Neural cell (in vitro differentiated cells): Measurements from ENCODE around the gene HIGD1C. TPM values are rescaled to one million over a fixed set of nuclear protein-coding genes. Genes with fewer than 3 reads are reported as not detected.

Source experiments
- H2AFZ ChIP-seq: fragments of 200-600, 300-800 bp; sonication (generic), shearing (Covaris generic); 2 replicates; pipeline ENCODE4 v1.6.0; 2014; ENCODE audit warnings: low read depth, mild to moderate bottlenecking, antibody characterized with exemption, low read length, moderate library complexity
- H3F3A ChIP-seq: fragments of 200-600 bp; shearing (Covaris generic); 2 replicates; pipeline ENCODE4 v1.6.1; 2016; ENCODE audit warnings: mild to moderate bottlenecking, moderate library complexity, mixed read lengths, antibody characterized with exemption, low read length; ENCODE audit not compliant: insufficient read depth, poor library complexity, severe bottlenecking
- H3K27ac ChIP-seq: fragments of 200-600, 300-800 bp; sonication (generic), shearing (Covaris generic); 2 replicates; pipeline ENCODE4 v1.5.1; 2014; ENCODE audit warnings: mild to moderate bottlenecking, low read length, moderate library complexity
- H3K27me3 ChIP-seq: fragments of 300-800, 200-600 bp; sonication (generic), shearing (Covaris generic); 2 replicates; pipeline ENCODE4 v1.6.0; 2014; ENCODE audit warnings: mild to moderate bottlenecking, low read depth, low read length, moderate library complexity; ENCODE audit not compliant: insufficient read depth
- H3K36me3 ChIP-seq: fragments of 300-800, 200-600 bp; sonication (generic), shearing (Covaris generic); 2 replicates; pipeline ENCODE4 v1.5.1; 2014; ENCODE audit warnings: mild to moderate bottlenecking, antibody characterized with exemption, low read length, moderate library complexity; ENCODE audit not compliant: insufficient read depth
- H3K4me2 ChIP-seq: fragments of 300-800, 200-600 bp; sonication (generic), shearing (Covaris generic); 2 replicates; pipeline ENCODE4 v1.6.0; 2014; ENCODE audit warnings: mild to moderate bottlenecking, low read length
- H3K4me3 ChIP-seq: fragments of 300-800, 200-600 bp; sonication (generic), shearing (Covaris generic); 2 replicates; pipeline ENCODE4 v1.5.1; 2014; ENCODE audit warnings: mild to moderate bottlenecking, low read length, moderate library complexity
- H3K79me2 ChIP-seq: fragments of 200-600 bp; shearing (Covaris generic); replicated peaks from 2 replicates; pipeline ENCODE4 v1.6.0; 2014; ENCODE audit warnings: mild to moderate bottlenecking, low read length, moderate library complexity; ENCODE audit not compliant: insufficient read depth
- H3K9ac ChIP-seq: fragments of 300-800, 200-600 bp; sonication (generic), shearing (Covaris generic); 2 replicates; pipeline ENCODE4 v1.6.1; 2016; ENCODE audit warnings: mild to moderate bottlenecking, low read length, mixed read lengths
- H3K9me2 ChIP-seq: fragments of 200-600 bp; shearing (Covaris generic); 2 replicates; pipeline ENCODE4 v1.6.1; 2016; ENCODE audit warnings: mild to moderate bottlenecking, low read length, mixed read lengths; ENCODE audit not compliant: insufficient read depth
- H3K9me3 ChIP-seq: fragments of 200-600, 300-800 bp; sonication (generic), shearing (Covaris generic); 2 replicates; pipeline ENCODE4 v1.6.1; 2016; ENCODE audit warnings: mild to moderate bottlenecking, mixed run types, low read length, moderate library complexity, mixed read lengths
- H4K20me1 ChIP-seq: fragments of 200-600 bp; shearing (Covaris generic); 2 replicates; pipeline ENCODE4 v1.6.1; 2016; ENCODE audit warnings: mild to moderate bottlenecking, mixed run types; ENCODE audit not compliant: insufficient read depth
- CTCF ChIP-seq: fragments of 450-650 bp; IDR thresholded peaks from 2 replicates; pipeline ENCODE4 v1.5.1; 2014; ENCODE audit warnings: antibody characterized with exemption, mild to moderate bottlenecking, moderate library complexity; ENCODE audit not compliant: poor library complexity, severe bottlenecking
- EP300 ChIP-seq: fragments of 450-650 bp; conservative IDR thresholded peaks from 2 replicates; pipeline ENCODE4 v1.6.1; 2014; ENCODE audit warnings: antibody characterized with exemption, mild to moderate bottlenecking, moderate library complexity; ENCODE audit not compliant: poor library complexity, severe bottlenecking
- EZH2 ChIP-seq: fragments of 200-600, 300-800 bp; shearing (Covaris generic), sonication (generic); IDR thresholded peaks from 2 replicates; pipeline ENCODE4 v1.6.1; 2014; ENCODE audit warnings: antibody characterized with exemption, low read length, borderline replicate concordance, mild to moderate bottlenecking; ENCODE audit not compliant: insufficient read depth, poor library complexity, severe bottlenecking
- MXI1 ChIP-seq: fragments of 450-650 bp; conservative IDR thresholded peaks from 2 replicates; pipeline ENCODE4 v1.6.1; 2014; ENCODE audit warnings: antibody characterized with exemption, mild to moderate bottlenecking; ENCODE audit not compliant: poor library complexity, severe bottlenecking
- POLR2AphosphoS5 ChIP-seq: IDR thresholded peaks from 2 replicates; pipeline ENCODE4 v1.6.1; 2012
- RAD21 ChIP-seq: fragments of 450-650 bp; conservative IDR thresholded peaks from 2 replicates; pipeline ENCODE4 v1.6.1; 2014; ENCODE audit warnings: antibody characterized with exemption, mild to moderate bottlenecking, moderate library complexity
- SMC3 ChIP-seq: fragments of 450-650 bp; conservative IDR thresholded peaks from 2 replicates; pipeline ENCODE4 v1.6.1; 2014; ENCODE audit warnings: antibody characterized with exemption, mild to moderate bottlenecking, moderate library complexity; ENCODE audit not compliant: poor library complexity
- TAF1 ChIP-seq: IDR thresholded peaks from 2 replicates; pipeline ENCODE4 v1.6.1; 2012; ENCODE audit warnings: low read depth
- polyA plus RNA-seq: library from polyadenylated mRNA; depleted of rRNA; stranded (reverse); fragments of >200 nt; gene quantifications from 2 replicates; pipeline ENCODE4 v1.2.3, GENCODE V29; 2014
- TF ChIP-seq, protein P1 (sequence below): IDR thresholded peaks from 2 replicates; pipeline ENCODE4 v1.6.1; 2012; ENCODE audit warnings: borderline replicate concordance

The HIGD1C gene
- polyA plus RNA-seq, 1 donor from 2014 or later: not detected

GRCh38 chr12:50990791-50991190 is 38.4 kb downstream of the HIGD1C start:
- TF ChIP-seq EZH2 (no peak), MXI1 (no peak), CTCF (no peak), SMC3 (no peak), RAD21 (no peak), POLR2AphosphoS5 (no peak), TAF1 (no peak), EP300 (no peak)
- TF ChIP-seq, protein P1, sequence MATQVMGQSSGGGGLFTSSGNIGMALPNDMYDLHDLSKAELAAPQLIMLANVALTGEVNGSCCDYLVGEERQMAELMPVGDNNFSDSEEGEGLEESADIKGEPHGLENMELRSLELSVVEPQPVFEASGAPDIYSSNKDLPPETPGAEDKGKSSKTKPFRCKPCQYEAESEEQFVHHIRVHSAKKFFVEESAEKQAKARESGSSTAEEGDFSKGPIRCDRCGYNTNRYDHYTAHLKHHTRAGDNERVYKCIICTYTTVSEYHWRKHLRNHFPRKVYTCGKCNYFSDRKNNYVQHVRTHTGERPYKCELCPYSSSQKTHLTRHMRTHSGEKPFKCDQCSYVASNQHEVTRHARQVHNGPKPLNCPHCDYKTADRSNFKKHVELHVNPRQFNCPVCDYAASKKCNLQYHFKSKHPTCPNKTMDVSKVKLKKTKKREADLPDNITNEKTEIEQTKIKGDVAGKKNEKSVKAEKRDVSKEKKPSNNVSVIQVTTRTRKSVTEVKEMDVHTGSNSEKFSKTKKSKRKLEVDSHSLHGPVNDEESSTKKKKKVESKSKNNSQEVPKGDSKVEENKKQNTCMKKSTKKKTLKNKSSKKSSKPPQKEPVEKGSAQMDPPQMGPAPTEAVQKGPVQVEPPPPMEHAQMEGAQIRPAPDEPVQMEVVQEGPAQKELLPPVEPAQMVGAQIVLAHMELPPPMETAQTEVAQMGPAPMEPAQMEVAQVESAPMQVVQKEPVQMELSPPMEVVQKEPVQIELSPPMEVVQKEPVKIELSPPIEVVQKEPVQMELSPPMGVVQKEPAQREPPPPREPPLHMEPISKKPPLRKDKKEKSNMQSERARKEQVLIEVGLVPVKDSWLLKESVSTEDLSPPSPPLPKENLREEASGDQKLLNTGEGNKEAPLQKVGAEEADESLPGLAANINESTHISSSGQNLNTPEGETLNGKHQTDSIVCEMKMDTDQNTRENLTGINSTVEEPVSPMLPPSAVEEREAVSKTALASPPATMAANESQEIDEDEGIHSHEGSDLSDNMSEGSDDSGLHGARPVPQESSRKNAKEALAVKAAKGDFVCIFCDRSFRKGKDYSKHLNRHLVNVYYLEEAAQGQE: no peak
- H3K9me2 ChIP-seq: no peaks in the 10 kb centered on the region
- H3K36me3 ChIP-seq: peaks cover 18% of the 10 kb centered on the region

DNA sequence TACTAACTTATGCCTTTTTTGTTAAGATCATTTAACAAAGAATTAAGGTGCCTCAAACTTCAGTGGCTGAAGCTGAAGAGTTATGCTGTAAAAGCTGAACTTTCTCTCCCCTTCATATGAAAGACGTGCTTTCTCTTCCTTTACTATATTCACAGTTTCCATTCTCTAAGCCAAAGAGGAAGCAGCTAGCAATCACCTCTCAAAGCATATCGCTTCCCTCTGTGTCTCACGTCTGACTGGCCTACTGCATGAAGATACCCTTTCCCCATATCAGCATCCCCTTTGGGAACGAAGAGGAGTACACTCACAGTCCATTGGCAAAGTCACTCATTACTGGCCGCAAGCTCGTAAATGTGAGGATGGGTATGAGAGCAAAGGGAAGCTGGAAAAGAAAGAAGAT is 38.9 kb downstream of the HIGD1C start:
- H3K4me2 ChIP-seq: no peak overlapping the region
- no peak overlapping the region for H2AFZ ChIP-seq
- TF ChIP-seq EP300 (no peak), MXI1 (no peak), POLR2AphosphoS5 (no peak)
- peaks cover 18% of the 10 kb centered on the region for H3K36me3 ChIP-seq
- no peak overlapping the region for H3K4me3 ChIP-seq
- no peaks in the 10 kb centered on the region for H3K27me3 ChIP-seq
- H3F3A ChIP-seq: no peaks in the 10 kb centered on the region
- H3K9ac ChIP-seq: no peak overlapping the region
- H3K9me3 ChIP-seq: no peaks in the 10 kb centered on the region
- no peaks in the 10 kb centered on the region for H3K9me2 ChIP-seq
- H3K27ac ChIP-seq: no peak overlapping the region
- H3K79me2 ChIP-seq: no peaks in the 10 kb centered on the region
- no peaks in the 10 kb centered on the region for H4K20me1 ChIP-seq

More at GRCh38 chr12:50990791-50991190, 38.4 kb downstream of the HIGD1C start:
- Histone ChIP-seq H3K9me3 (no peaks in the 10 kb centered on the region), H3K4me2 (no peak overlapping the region), H3K27ac (no peak overlapping the region), H3K9ac (no peak overlapping the region), H3K79me2 (no peaks in the 10 kb centered on the region), H3K4me3 (no peak overlapping the region), H2AFZ (no peak overlapping the region), H4K20me1 (no peaks in the 10 kb centered on the region), H3F3A (no peaks in the 10 kb centered on the region), H3K27me3 (no peaks in the 10 kb centered on the region)

DNA sequence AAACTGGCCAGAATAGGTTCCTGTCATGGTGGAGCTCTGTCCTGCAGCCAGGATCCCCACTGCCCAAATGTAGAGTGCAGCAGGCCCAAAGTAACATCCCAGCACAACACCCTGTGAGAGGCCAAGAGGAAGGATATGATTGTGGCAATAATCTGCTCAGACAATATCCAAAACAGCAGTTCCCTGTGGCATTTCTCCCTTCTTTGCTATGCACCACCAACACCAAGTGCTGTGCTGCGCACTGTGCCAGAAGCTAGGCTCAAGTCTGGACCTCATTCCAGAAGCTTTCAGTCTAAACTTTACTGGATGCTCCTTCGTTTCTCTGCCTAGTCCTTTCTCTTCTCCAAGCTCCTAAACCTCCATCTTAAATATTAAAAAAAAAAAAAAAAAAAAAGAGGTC is 40.5 kb downstream of the HIGD1C start:
- Histone ChIP-seq H4K20me1 (no peaks in the 10 kb centered on the region), H3K27ac (no peak overlapping the region), H3K4me3 (no peak overlapping the region), H3K9ac (no peak overlapping the region), H3K4me2 (no peak overlapping the region), H3K27me3 (no peaks in the 10 kb centered on the region), H2AFZ (no peak overlapping the region), H3K9me3 (no peaks in the 10 kb centered on the region), H3K9me2 (no peaks in the 10 kb centered on the region), H3F3A (no peaks in the 10 kb centered on the region), H3K79me2 (no peaks in the 10 kb centered on the region), H3K36me3 (peaks cover 18% of the 10 kb centered on the region)
- TF ChIP-seq CTCF (no peak), RAD21 (no peak), EZH2 (no peak), EP300 (no peak), TAF1 (no peak), SMC3 (no peak), POLR2AphosphoS5 (no peak)
- TF ChIP-seq, protein P1: no peak
